ENCODE results near the gene PNKP. TPM values are rescaled to one million over a fixed set of nuclear protein-coding genes. Genes with fewer than 3 reads are reported as not detected.

The PNKP gene
- total RNA-seq, 6 experiments from 2014 or later, result 39.7 to 48.7 (median 47.2) TPM

- Mint-ChIP-seq H3K9me3 (peaks cover 11% of the 10 kb centered on the region), H3K27ac (peak overlapping the region; percentile 87), H3K4me3 (peak overlapping the region; percentile 28), H3K27me3 (ENCODE audit: insufficient read depth) (peaks cover 8% of the 10 kb centered on the region), H3K4me1 (ENCODE audit: low read depth) (peaks cover 47% of the 10 kb centered on the region), H3K36me3 (ENCODE audit: low read depth) (peaks cover 19% of the 10 kb centered on the region)
- TF ChIP-seq, protein P1, sequence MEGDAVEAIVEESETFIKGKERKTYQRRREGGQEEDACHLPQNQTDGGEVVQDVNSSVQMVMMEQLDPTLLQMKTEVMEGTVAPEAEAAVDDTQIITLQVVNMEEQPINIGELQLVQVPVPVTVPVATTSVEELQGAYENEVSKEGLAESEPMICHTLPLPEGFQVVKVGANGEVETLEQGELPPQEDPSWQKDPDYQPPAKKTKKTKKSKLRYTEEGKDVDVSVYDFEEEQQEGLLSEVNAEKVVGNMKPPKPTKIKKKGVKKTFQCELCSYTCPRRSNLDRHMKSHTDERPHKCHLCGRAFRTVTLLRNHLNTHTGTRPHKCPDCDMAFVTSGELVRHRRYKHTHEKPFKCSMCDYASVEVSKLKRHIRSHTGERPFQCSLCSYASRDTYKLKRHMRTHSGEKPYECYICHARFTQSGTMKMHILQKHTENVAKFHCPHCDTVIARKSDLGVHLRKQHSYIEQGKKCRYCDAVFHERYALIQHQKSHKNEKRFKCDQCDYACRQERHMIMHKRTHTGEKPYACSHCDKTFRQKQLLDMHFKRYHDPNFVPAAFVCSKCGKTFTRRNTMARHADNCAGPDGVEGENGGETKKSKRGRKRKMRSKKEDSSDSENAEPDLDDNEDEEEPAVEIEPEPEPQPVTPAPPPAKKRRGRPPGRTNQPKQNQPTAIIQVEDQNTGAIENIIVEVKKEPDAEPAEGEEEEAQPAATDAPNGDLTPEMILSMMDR (IDR thresholded peaks at IDR 0.05), result no peak
- DNase-seq, result no peak
These were observed 18.4 kb downstream of the PNKP start for GRCh38 chr19:49848938-49849337.

DNA sequence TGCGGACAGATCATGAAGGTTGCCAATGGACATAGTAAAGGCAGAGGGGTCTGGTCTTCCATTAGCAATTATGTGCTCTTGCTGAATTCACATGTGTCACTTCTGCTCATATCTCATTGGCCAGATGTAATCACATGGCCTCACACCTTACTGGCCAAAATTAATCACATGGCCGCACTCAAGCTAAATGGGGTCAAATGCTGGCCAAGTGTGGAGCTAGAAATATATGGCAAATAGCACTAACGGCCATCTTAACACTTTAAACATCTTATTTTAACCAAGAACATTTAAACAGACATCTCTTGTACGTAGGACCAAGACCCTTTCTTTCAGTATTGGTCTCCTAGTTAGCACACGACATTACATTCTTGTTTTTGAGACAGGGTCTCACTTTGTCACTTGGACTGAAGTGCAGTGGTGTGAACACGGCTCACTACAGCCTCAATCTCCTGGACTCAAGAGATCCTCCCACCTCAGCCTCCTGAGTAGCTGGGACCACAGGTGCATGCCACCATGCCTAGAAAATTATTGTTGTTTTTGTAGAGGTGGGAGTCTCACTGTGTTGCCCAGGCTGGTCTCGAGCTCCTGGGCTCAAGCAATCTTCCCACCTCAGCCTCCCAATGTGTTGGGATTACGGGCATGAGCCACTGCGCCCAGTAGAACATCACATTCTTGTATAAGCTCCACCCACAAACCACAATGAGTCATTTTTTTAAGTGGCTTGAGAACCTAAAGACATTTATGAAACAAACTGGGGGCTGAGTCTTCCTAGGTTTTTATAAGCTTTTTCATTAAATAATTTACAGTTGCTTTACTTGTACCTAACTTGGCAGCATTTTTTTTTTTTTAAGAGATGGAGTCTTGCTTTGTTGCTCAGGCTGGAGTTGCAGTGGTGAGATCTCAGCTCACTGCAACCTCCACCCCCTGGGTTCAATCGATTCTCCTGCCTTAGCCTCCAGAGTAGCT, 19.4 kb downstream of the PNKP start:
- TF ChIP-seq, protein P1 (IDR thresholded peaks at IDR 0.05), result no peak
- DNase-seq, result peak; percentile 90
- Mint-ChIP-seq H3K27ac (peak overlapping the region; percentile 87), H3K4me3 (peak overlapping the region; percentile 56), H3K4me1 (ENCODE audit: low read depth) (peaks cover 39% of the 10 kb centered on the region), H3K27me3 (ENCODE audit: insufficient read depth) (peaks cover 4% of the 10 kb centered on the region), H3K9me3 (peaks cover 11% of the 10 kb centered on the region), H3K36me3 (ENCODE audit: low read depth) (peaks cover 19% of the 10 kb centered on the region)

- Mint-ChIP-seq H3K27ac (no peak overlapping the region), H3K9me3 (peaks cover 11% of the 10 kb centered on the region), H3K27me3 (ENCODE audit: insufficient read depth) (peaks cover 1% of the 10 kb centered on the region; the same call in 1 of the 2 replicates), H3K4me3 (no peak overlapping the region), H3K4me1 (ENCODE audit: low read depth) (peaks cover 28% of the 10 kb centered on the region), H3K36me3 (ENCODE audit: low read depth) (peaks cover 13% of the 10 kb centered on the region)
- no peak for DNase-seq
- TF ChIP-seq, protein P1 (IDR thresholded peaks at IDR 0.05), result no peak
These were observed 21.0 kb downstream of the PNKP start for GRCh38 chr19:49846408-49846807.

GRCh38 chr19:49845414-49845813, 22.0 kb downstream of the PNKP start:
- H3K9me3 Mint-ChIP-seq, result peaks cover 11% of the 10 kb centered on the region
- no peak for DNase-seq
- peaks cover 1% of the 10 kb centered on the region; the same call in 1 of the 2 replicates for H3K27me3 Mint-ChIP-seq (ENCODE audit: insufficient read depth)
- H3K27ac Mint-ChIP-seq, result no peak overlapping the region
- no peak overlapping the region for H3K4me3 Mint-ChIP-seq
- H3K4me1 Mint-ChIP-seq (ENCODE audit: low read depth), result peaks cover 28% of the 10 kb centered on the region
- TF ChIP-seq, protein P1 (IDR thresholded peaks at IDR 0.05), result no peak
- H3K36me3 Mint-ChIP-seq (ENCODE audit: low read depth), result peaks cover 18% of the 10 kb centered on the region

DNA sequence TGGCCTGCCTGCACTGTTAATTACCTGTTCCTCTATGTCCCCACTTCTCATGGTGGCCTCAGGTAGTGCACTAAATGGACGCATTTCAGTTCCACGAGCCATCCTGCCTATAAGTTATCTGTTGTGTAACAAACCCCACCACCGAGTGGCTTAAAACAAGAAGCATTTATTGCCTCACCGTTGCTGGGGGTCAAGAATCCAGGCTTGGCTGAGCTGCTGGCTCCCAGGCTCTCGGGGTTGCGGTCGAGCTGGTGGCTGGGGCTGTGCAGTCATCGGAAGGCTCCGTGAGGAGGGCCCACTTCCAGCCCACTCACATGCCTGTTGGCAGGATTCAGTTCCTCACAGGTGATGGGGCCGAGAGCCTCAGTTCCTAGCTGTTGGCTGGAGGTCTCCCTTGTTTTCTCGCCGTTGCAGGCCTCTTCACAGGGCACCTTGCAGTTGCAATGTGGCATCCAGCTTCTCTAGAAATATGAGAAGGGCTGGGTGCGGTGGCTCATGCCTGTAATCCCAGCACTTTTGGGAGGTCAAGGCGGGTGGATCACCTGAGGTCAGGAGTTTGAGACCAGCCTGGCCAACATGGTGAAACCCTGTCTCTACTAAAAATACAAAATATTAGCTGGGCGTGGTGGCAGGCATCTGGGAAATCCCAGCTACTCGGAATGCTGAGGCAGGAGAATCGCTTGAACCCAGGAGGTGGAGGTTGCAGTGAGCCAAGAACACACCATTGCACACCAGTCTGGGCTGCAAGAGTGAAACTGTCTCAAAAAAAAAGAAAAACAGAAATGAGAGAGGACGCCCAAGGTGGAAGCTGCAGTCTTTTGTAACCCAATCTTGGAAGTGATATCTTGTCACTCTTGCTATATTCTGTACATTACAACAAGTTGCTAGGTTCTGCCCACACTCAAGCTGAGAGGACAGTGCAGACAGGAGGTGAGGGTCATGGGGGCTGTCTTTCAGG, 23.0 kb downstream of the PNKP start:
- H3K36me3 Mint-ChIP-seq (ENCODE audit: low read depth), result peaks cover 19% of the 10 kb centered on the region
- peaks cover 1% of the 10 kb centered on the region; the same call in 1 of the 2 replicates for H3K27me3 Mint-ChIP-seq (ENCODE audit: insufficient read depth)
- H3K27ac Mint-ChIP-seq, result no peak overlapping the region
- no peak for DNase-seq
- H3K4me1 Mint-ChIP-seq (ENCODE audit: low read depth), result peaks cover 21% of the 10 kb centered on the region
- H3K4me3 Mint-ChIP-seq, result no peak overlapping the region
- H3K9me3 Mint-ChIP-seq, result peaks cover 5% of the 10 kb centered on the region
- TF ChIP-seq, protein P1 (IDR thresholded peaks at IDR 0.05), result no peak

Measured in HFFc6 (cell line).